ENCODE results near the gene OR2A5. TPM values are rescaled to one million over a fixed set of nuclear protein-coding genes. Genes with fewer than 3 reads are reported as not detected.
"Not testable (repeated sequence)": the region's sequence is repeated elsewhere in the genome, so short reads cannot be mapped to it uniquely, and the experiment has no call there.

Gene OR2A5
- polyA plus RNA-seq, 4 donors: under 0.01 TPM; not detected in 3

GRCh38 chr7:144010821-144011220 lies 37.9 kb upstream of the OR2A5 start:
- H3K36me3 ChIP-seq (ENCODE audit: control insufficient read depth in 3 of 3, insufficient read depth in 2 of 3, low read depth in 1 of 3, low read length in 3 of 3); DNase-seq; H3K27ac ChIP-seq (ENCODE audit: low read depth in 1 of 3, low read length in 2 of 3); FAIRE-seq; H3K4me1 ChIP-seq (ENCODE audit: control insufficient read depth in 3 of 3, insufficient read depth in 2 of 3, low read depth in 1 of 3, low read length in 2 of 3); H3K27me3 ChIP-seq (ENCODE audit: control insufficient read depth in 3 of 3, insufficient read depth in 3 of 3, low read length in 3 of 3); H3K4me3 ChIP-seq (ENCODE audit: low read depth in 1 of 3, low read length in 3 of 3): not testable (repeated sequence)
- 83 to 89% (median 83%) methylated on average over 1 of the region's 1 CpG for WGBS, 3 donors
- peaks cover 0 to 22% of the 10 kb centered on the region in 2 donors for H3K9me3 ChIP-seq (ENCODE audit: control insufficient read depth in 2 of 2, insufficient read depth in 1 of 2, low read depth in 1 of 2, low read length in 1 of 2)

GRCh38 chr7:144011458-144012230 lies 37.1 kb upstream of the OR2A5 start:
- H3K36me3 ChIP-seq (ENCODE audit: control insufficient read depth in 3 of 3, insufficient read depth in 2 of 3, low read depth in 1 of 3, low read length in 3 of 3): no peaks in the 10 kb centered on the region
- H3K4me3 ChIP-seq (ENCODE audit: low read depth in 1 of 3, low read length in 3 of 3): no peak overlapping the region
- no peak overlapping the region for H3K27ac ChIP-seq (ENCODE audit: low read depth in 1 of 3, low read length in 2 of 3)
- WGBS, 3 donors: 58 to 70% (median 67%) methylated on average over 5 of the region's 5 CpGs
- no peak for DNase-seq
- no peaks in the 10 kb centered on the region for H3K4me1 ChIP-seq (ENCODE audit: control insufficient read depth in 3 of 3, insufficient read depth in 2 of 3, low read depth in 1 of 3, low read length in 2 of 3)
- no peaks in the 10 kb centered on the region for H3K27me3 ChIP-seq (ENCODE audit: control insufficient read depth in 3 of 3, insufficient read depth in 3 of 3, low read length in 3 of 3)
- H3K9me3 ChIP-seq (ENCODE audit: control insufficient read depth in 2 of 2, insufficient read depth in 1 of 2, low read depth in 1 of 2, low read length in 1 of 2): peaks cover 0 to 22% of the 10 kb centered on the region in 2 donors
- no peak for FAIRE-seq

GRCh38 chr7:144018065-144018464 lies 30.7 kb upstream of the OR2A5 start:
- H3K27me3 ChIP-seq (ENCODE audit: control insufficient read depth in 3 of 3, insufficient read depth in 3 of 3, low read length in 3 of 3): no peaks in the 10 kb centered on the region
- H3K9me3 ChIP-seq (ENCODE audit: control insufficient read depth in 2 of 2, insufficient read depth in 1 of 2, low read depth in 1 of 2, low read length in 1 of 2): no peaks in the 10 kb centered on the region
- H3K4me3 ChIP-seq (ENCODE audit: low read depth in 1 of 3, low read length in 3 of 3): no peak overlapping the region
- no peaks in the 10 kb centered on the region for H3K4me1 ChIP-seq (ENCODE audit: control insufficient read depth in 3 of 3, insufficient read depth in 2 of 3, low read depth in 1 of 3, low read length in 2 of 3)
- FAIRE-seq (no peak), DNase-seq (no peak)
- 62 to 83% (median 63%) methylated on average over 4 of the region's 4 CpGs for WGBS, 3 donors
- no peak overlapping the region for H3K27ac ChIP-seq (ENCODE audit: low read depth in 1 of 3, low read length in 2 of 3)
- no peaks in the 10 kb centered on the region for H3K36me3 ChIP-seq (ENCODE audit: control insufficient read depth in 3 of 3, insufficient read depth in 2 of 3, low read depth in 1 of 3, low read length in 3 of 3)

GRCh38 chr7:144019457-144019856 lies 29.3 kb upstream of the OR2A5 start:
- 39 to 49% (median 40%) methylated on average over 2 of the region's 2 CpGs for WGBS, 3 donors
- Histone ChIP-seq H3K4me1 (ENCODE audit: control insufficient read depth in 3 of 3, insufficient read depth in 2 of 3, low read depth in 1 of 3, low read length in 2 of 3) (no peaks in the 10 kb centered on the region), H3K27ac (ENCODE audit: low read depth in 1 of 3, low read length in 2 of 3) (no peak overlapping the region), H3K27me3 (ENCODE audit: control insufficient read depth in 3 of 3, insufficient read depth in 3 of 3, low read length in 3 of 3) (no peaks in the 10 kb centered on the region), H3K4me3 (ENCODE audit: low read depth in 1 of 3, low read length in 3 of 3) (no peak overlapping the region), H3K36me3 (ENCODE audit: control insufficient read depth in 3 of 3, insufficient read depth in 2 of 3, low read depth in 1 of 3, low read length in 3 of 3) (no peaks in the 10 kb centered on the region), H3K9me3 (ENCODE audit: control insufficient read depth in 2 of 2, insufficient read depth in 1 of 2, low read depth in 1 of 2, low read length in 1 of 2) (no peaks in the 10 kb centered on the region)
- no peak for DNase-seq
- FAIRE-seq: no peak

GRCh38 chr7:144020340-144020739 lies 28.4 kb upstream of the OR2A5 start:
- no peak for DNase-seq
- WGBS, 3 donors: 45 to 59% (median 52%) methylated on average over 3 of the region's 3 CpGs
- Histone ChIP-seq H3K9me3 (ENCODE audit: control insufficient read depth in 2 of 2, insufficient read depth in 1 of 2, low read depth in 1 of 2, low read length in 1 of 2) (no peaks in the 10 kb centered on the region), H3K27me3 (ENCODE audit: control insufficient read depth in 3 of 3, insufficient read depth in 3 of 3, low read length in 3 of 3) (no peaks in the 10 kb centered on the region), H3K27ac (ENCODE audit: low read depth in 1 of 3, low read length in 2 of 3) (no peak overlapping the region), H3K36me3 (ENCODE audit: control insufficient read depth in 3 of 3, insufficient read depth in 2 of 3, low read depth in 1 of 3, low read length in 3 of 3) (no peaks in the 10 kb centered on the region), H3K4me1 (ENCODE audit: control insufficient read depth in 3 of 3, insufficient read depth in 2 of 3, low read depth in 1 of 3, low read length in 2 of 3) (no peaks in the 10 kb centered on the region), H3K4me3 (ENCODE audit: low read depth in 1 of 3, low read length in 3 of 3) (no peak overlapping the region)
- no peak for FAIRE-seq

GRCh38 chr7:144022169-144022568 lies 26.6 kb upstream of the OR2A5 start:
- H3K27ac ChIP-seq (ENCODE audit: low read depth in 1 of 3, low read length in 2 of 3): no peak overlapping the region

GRCh38 chr7:144023171-144023827 lies 25.4 kb upstream of the OR2A5 start:
- Histone ChIP-seq H3K36me3 (ENCODE audit: control insufficient read depth in 3 of 3, insufficient read depth in 2 of 3, low read depth in 1 of 3, low read length in 3 of 3) (no peaks in the 10 kb centered on the region), H3K9me3 (ENCODE audit: control insufficient read depth in 2 of 2, insufficient read depth in 1 of 2, low read depth in 1 of 2, low read length in 1 of 2) (no peaks in the 10 kb centered on the region), H3K4me3 (ENCODE audit: low read depth in 1 of 3, low read length in 3 of 3) (no peak overlapping the region), H3K27me3 (ENCODE audit: control insufficient read depth in 3 of 3, insufficient read depth in 3 of 3, low read length in 3 of 3) (no peaks in the 10 kb centered on the region), H3K4me1 (ENCODE audit: control insufficient read depth in 3 of 3, insufficient read depth in 2 of 3, low read depth in 1 of 3, low read length in 2 of 3) (no peaks in the 10 kb centered on the region), H3K27ac (ENCODE audit: low read depth in 1 of 3, low read length in 2 of 3) (no peak overlapping the region)
- no peak for FAIRE-seq
- DNase-seq: no peak
- WGBS, 3 donors: 80 to 86% (median 82%) methylated on average over 4 of the region's 4 CpGs

More at GRCh38 chr7:144022169-144022568, 26.6 kb upstream of the OR2A5 start:
- DNase-seq (no peak), FAIRE-seq (no peak)
- H3K36me3 ChIP-seq (ENCODE audit: control insufficient read depth in 3 of 3, insufficient read depth in 2 of 3, low read depth in 1 of 3, low read length in 3 of 3): no peaks in the 10 kb centered on the region
- no peaks in the 10 kb centered on the region for H3K27me3 ChIP-seq (ENCODE audit: control insufficient read depth in 3 of 3, insufficient read depth in 3 of 3, low read length in 3 of 3)
- no peak overlapping the region for H3K4me3 ChIP-seq (ENCODE audit: low read depth in 1 of 3, low read length in 3 of 3)
- H3K4me1 ChIP-seq (ENCODE audit: control insufficient read depth in 3 of 3, insufficient read depth in 2 of 3, low read depth in 1 of 3, low read length in 2 of 3): no peaks in the 10 kb centered on the region
- no peaks in the 10 kb centered on the region for H3K9me3 ChIP-seq (ENCODE audit: control insufficient read depth in 2 of 2, insufficient read depth in 1 of 2, low read depth in 1 of 2, low read length in 1 of 2)

GRCh38 chr7:144024213-144024612 lies 24.5 kb upstream of the OR2A5 start:
- Histone ChIP-seq H3K36me3 (ENCODE audit: control insufficient read depth in 3 of 3, insufficient read depth in 2 of 3, low read depth in 1 of 3, low read length in 3 of 3) (no peaks in the 10 kb centered on the region), H3K9me3 (ENCODE audit: control insufficient read depth in 2 of 2, insufficient read depth in 1 of 2, low read depth in 1 of 2, low read length in 1 of 2) (no peaks in the 10 kb centered on the region), H3K4me3 (ENCODE audit: low read depth in 1 of 3, low read length in 3 of 3) (no peak overlapping the region), H3K27me3 (ENCODE audit: control insufficient read depth in 3 of 3, insufficient read depth in 3 of 3, low read length in 3 of 3) (no peaks in the 10 kb centered on the region), H3K4me1 (ENCODE audit: control insufficient read depth in 3 of 3, insufficient read depth in 2 of 3, low read depth in 1 of 3, low read length in 2 of 3) (no peaks in the 10 kb centered on the region), H3K27ac (ENCODE audit: low read depth in 1 of 3, low read length in 2 of 3) (no peak overlapping the region)
- WGBS, 3 donors: 76 to 85% (median 81%) methylated on average over 3 of the region's 3 CpGs
- DNase-seq (no peak), FAIRE-seq (no peak)
